NCI-H748 treated with DMSO at 0.1 percent for 48 hours (cell line): ENCODE measurements around the gene LOXHD1.

ENCODE experiments used
- DNase-seq: peaks from one replicate; lab custom pipeline; 2025; lab: John Stamatoyannopoulos, UW

Gene LOXHD1

GRCh38 chr18:46629361-46629760 is 27.7 kb downstream of the LOXHD1 start:
- DNase-seq, result no peak

GRCh38 chr18:46628206-46628605 is 28.8 kb downstream of the LOXHD1 start:
- no peak for DNase-seq

DNA sequence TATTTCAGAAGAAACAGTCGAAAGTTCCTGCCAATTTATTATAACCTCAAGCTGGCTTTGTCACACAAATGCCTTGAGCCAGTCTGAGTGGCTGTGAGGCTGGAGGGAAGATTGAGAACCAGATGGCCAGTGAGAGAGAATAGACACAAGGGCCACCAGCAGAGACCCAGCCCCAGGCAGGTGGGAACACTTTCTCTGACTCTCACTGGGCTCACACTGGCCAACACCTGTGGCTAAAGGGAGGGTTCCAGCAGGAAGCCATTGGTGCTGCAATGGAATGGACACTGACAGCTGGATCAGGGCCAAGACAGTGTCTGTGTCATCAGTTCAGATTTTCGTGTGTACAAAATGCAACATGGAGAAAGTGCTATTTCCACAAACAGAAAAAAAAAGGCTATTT is 29.9 kb downstream of the LOXHD1 start:
- DNase-seq, result no peak

DNA sequence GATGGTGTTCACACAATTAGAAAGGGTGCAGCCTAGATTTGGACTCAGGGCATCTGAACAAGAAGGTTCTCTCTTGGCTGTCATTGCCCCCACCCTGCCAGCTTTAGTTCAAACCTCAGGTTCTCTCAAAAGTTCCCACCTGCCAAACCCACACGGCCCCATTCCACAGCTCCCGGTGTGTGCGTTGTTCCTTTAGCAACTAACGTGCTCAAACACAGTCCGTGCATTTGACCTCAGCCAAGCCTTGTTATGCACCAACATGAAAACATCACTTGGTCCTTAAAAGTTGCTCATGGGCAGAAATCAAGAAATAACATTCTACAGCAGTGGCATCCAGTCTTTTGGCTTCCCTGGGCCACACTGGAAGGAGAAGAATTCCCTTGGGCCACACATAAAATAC is 32.0 kb downstream of the LOXHD1 start:
- DNase-seq, result no peak

GRCh38 chr18:46624127-46624526 is 32.9 kb downstream of the LOXHD1 start:
- no peak for DNase-seq

- no peak for DNase-seq
These were observed 33.5 kb downstream of the LOXHD1 start for GRCh38 chr18:46623541-46623940.

DNA sequence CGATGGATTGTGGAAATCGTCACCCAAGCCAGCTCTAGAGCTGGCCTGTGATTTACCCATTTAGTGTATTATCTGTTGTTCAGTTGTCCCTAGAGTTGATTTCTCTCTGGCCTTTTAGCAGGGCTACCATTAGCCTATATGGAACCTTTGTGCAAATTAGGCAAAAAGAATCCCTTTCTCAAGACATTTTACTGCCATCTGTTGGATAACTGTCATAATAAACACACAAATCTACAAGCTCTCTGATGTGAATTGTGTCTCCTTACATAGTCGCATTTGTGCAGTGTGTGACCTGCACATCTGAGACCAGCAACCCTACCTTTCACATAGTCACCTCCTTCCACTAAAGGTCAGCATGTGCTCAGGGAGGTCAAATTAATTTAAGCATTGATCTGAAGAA is 34.0 kb downstream of the LOXHD1 start:
- no peak for DNase-seq

GRCh38 chr18:46622451-46622850 is 34.6 kb downstream of the LOXHD1 start:
- DNase-seq, result no peak

- DNase-seq, result no peak
These were observed 35.1 kb downstream of the LOXHD1 start for GRCh38 chr18:46621871-46622270.

GRCh38 chr18:46621111-46621766 is 35.8 kb downstream of the LOXHD1 start:
- DNase-seq, result no peak

GRCh38 chr18:46619559-46619958 is 37.5 kb downstream of the LOXHD1 start:
- DNase-seq, result no peak

DNA sequence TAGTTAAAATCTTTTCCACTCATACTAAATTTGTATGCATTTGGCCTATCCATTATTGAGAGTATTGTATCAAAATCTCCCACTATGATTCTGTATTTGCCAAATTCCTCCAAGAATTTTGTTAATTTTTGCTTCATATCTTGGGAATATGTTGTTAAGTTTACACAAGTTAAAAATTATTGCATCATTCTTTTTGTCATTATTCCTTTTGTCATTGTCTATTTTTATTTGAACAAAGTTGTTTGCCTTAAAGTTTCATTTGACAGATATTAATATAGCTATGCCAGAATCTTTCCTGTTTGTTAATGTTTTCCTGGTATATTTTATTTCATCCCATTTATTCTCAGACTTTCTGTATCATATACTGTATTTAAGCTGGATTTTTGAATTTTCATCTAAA is 41.3 kb downstream of the LOXHD1 start:
- no peak for DNase-seq

- no peak for DNase-seq
These were observed 48.0 kb downstream of the LOXHD1 start for GRCh38 chr18:46609048-46609447.

- no peak for DNase-seq
These were observed 49.1 kb downstream of the LOXHD1 start for GRCh38 chr18:46607926-46608325.

- DNase-seq, result no peak
These were observed 55.7 kb downstream of the LOXHD1 start for GRCh38 chr18:46601141-46601805.

DNA sequence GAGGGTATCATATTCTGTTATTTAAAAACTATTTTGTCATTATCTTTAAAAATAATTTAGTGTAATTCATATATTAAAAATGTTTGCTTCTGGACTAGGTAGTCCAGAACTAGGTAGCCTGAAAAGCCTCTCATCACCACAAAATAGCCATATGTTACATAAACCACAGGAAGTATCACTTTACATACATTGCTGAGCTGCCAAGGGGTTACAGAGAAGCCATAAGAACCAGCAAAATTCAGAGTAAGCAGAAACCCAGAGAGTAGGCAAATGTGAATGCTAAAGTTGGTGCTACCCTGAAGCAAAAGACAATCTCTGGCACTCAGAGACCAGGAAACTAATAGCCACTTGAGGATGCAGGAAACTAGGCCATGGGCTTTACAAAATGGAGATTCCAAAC is 60.9 kb downstream of the LOXHD1 start:
- DNase-seq, result no peak

- DNase-seq, result no peak
These were observed 65.1 kb downstream of the LOXHD1 start for GRCh38 chr18:46591783-46592391.

DNA sequence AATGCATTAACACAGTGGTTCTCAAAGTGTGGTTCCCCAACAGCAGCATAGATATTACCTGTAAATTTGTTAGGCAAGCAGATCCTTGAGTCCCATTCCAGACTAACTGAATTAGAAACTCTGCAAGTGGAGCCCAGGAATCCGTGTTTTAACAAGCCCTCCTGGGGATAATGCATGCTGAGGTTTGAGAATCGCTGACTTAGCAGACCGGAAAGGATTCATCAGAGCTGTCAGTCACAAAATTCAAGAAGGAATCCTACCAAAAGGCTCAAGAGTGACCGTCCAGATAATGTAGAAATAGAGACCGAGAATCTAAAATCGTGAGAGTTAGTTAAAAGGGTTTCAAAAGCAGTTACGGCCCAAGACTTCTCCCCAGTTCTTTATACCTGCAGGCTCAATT is 66.9 kb downstream of the LOXHD1 start:
- no peak for DNase-seq

GRCh38 chr18:46588971-46589660 is 67.9 kb downstream of the LOXHD1 start:
- no peak for DNase-seq

- no peak for DNase-seq
These were observed 69.4 kb downstream of the LOXHD1 start for GRCh38 chr18:46587600-46587999.

DNA sequence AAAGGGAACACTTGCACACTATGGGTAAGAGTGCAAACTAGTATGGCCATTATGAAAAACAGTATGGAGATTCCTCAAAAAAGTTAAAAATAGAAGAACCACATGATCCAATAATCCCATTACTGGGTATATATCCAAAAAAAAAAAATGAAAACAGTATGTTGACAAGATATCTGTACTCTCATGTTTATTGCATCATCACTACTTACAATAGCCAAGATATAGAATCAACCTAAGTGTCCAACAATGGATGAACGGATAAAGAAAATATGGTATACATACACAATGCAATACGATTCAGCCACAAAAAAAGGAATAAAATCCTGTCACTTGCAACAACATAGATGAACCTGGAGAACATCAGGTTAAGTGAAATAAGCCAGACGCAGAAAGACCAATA is 73.3 kb downstream of the LOXHD1 start:
- DNase-seq, result no peak

DNA sequence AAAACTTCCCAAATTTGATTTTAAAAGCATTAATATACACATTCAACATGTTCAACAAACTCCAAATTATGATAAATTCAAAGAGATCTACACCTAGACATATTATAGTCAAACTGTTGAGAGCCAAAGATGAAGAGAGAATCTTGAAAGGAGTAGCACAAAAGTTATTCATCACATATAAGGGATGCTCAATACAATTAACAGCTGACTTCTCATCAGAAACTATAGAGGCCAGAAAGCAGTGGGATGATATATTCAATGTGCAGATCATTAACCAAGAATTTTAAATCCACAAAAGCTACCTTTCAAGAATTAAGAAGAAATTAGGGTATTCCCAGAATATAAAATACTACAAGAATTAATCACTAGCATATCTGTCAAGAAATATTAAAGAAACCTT is 75.4 kb downstream of the LOXHD1 start:
- no peak for DNase-seq

GRCh38 chr18:46578987-46579386 is 78.0 kb downstream of the LOXHD1 start:
- no peak for DNase-seq
